AG10803 (cell line): ENCODE measurements around the gene PPP2CA.
"Not testable (repeated sequence)": the region's sequence is repeated elsewhere in the genome, so short reads cannot be mapped to it uniquely, and the experiment has no call there.

Experiments used
- DNase-seq: peaks from one replicate; pipeline ENCODE4 v3.0.0; 2010; ENCODE audit warnings: low read depth
- H3K4me3 ChIP-seq: 2 replicates; pipeline ENCODE4 v1.5.1; 2011; ENCODE audit warnings: mild to moderate bottlenecking, low read length, control low read depth
- CTCF ChIP-seq: conservative IDR thresholded peaks from 2 replicates; pipeline ENCODE4 v1.5.1; 2011; ENCODE audit warnings: mild to moderate bottlenecking, low read length, control low read depth, inconsistent platforms

PPP2CA gene

GRCh38 chr5:134226441-134227192 lies 744 bp upstream of the PPP2CA start:
- H3K4me3 ChIP-seq, result peak overlapping the region; percentile 95
- peak; percentile 31 for DNase-seq
- no peak for TF ChIP-seq CTCF

GRCh38 chr5:134224888-134225779 lies 739 bp downstream of the PPP2CA start:
- peak; percentile 57 for DNase-seq
- H3K4me3 ChIP-seq, result peak overlapping the region; percentile 95
- no peak; the same call in 1 of the 2 replicates for TF ChIP-seq CTCF

- DNase-seq, result no peak
- no peak for TF ChIP-seq CTCF
Observed at GRCh38 chr5:134223406-134224248, 2.2 kb downstream of the PPP2CA start.

DNA sequence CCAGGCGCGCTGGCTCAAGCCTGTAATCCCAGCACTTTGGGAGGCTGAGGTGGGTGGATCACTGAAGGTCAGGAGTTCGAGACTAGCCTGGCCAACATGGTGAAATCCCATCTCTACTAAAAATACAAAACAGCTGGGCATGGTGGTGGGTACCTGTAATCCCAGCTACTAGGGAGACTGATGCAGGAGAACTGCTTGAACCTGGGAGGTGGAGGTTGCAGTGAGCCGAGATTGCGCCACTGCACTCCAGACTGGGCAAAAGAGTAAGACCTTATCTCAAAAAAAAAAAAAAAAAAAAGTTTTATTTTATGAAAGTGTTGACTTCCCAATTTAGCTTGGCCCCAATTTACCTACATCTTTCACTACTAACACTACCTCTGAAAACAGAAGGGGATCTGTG lies 4.2 kb downstream of the PPP2CA start:
- H3K4me3 ChIP-seq, result not testable (repeated sequence)

More at GRCh38 chr5:134223406-134224248, 2.2 kb downstream of the PPP2CA start:
- H3K4me3 ChIP-seq, result peak overlapping the region; percentile 95

GRCh38 chr5:134215757-134216156 lies 10.1 kb downstream of the PPP2CA start:
- no peak for DNase-seq
- no peak overlapping the region for H3K4me3 ChIP-seq
- no peak for TF ChIP-seq CTCF

More for the DNA sequence above, 4.2 kb downstream of the PPP2CA start:
- not testable (repeated sequence) for DNase-seq

DNA sequence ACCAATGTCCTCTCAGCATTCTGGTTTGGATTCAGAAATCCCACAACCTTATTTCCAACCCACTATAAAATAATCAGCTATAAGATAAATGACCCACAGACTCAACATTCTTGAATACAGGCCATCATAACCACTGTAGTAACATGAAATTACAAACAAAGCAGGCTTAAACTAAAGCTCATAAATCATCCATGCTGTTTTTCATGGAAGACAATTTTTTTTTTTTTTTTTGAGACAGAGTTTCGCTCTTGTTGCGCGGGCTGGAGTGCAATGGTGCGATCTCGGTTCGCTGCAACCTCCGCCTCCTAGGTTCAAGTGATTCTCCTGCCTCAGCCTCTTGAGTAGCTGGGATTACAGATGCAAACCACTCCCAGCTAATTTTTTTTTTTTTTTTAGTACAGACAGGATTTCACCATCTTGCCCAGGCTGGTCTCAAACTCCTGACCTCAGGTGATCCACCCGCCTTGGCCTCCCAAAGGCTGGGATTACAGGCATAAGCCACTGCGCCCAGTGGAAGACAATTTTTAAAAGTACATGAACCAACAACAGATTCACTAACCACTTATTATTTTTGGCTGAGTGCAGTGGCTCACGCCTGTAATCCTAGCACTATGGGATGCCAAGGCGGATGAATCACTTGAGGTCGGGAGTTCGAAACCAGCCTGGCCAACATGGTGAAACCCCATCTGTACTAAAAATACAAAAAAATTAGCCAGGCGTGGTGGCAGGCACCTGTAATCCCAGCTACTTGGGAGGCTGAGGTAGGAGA lies 14.4 kb downstream of the PPP2CA start:
- H3K4me3 ChIP-seq, result not testable (repeated sequence)
- DNase-seq, result peak; percentile 57

GRCh38 chr5:134209477-134210245 lies 16.2 kb downstream of the PPP2CA start:
- no peak for TF ChIP-seq CTCF
- H3K4me3 ChIP-seq, result no peak overlapping the region
- DNase-seq, result no peak
